ENCODE measurements around the gene ILDR1.

ILDR1 gene

DNA sequence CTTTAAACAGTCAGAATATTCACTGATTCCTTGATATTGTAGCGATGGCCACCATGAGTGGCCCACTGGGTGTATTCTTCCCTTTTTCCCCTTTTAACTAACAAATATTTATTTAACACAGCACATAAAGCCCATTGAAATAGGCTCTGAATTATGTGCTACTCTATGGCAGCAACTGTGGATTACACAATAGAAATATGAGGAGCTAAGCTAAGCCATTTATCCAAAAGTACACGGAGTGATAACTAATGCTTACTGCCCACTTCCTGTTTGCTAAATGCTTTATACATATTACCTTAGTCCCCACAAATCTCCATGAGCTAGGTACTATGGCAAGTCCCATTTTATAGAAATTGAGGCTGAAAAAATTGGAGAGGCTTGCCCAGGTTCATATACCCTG is 17.9 kb downstream of the ILDR1 start:
- Histone ChIP-seq H3K4me3 (ENCODE audit: low read length in 2 of 2) (no peak overlapping the region), H3K9me3 (ENCODE audit: control insufficient read depth in 2 of 2, low read length in 2 of 2) (no peaks in the 10 kb centered on the region), H3K27me3 (ENCODE audit: control insufficient read depth in 2 of 2, insufficient read depth in 2 of 2, low read length in 2 of 2) (no peaks in the 10 kb centered on the region), H3K4me1 (ENCODE audit: control insufficient read depth in 2 of 2, insufficient read depth in 2 of 2, low read length in 2 of 2) (peaks cover 5 to 10% of the 10 kb centered on the region in 2 donors), H3K9ac (ENCODE audit: low read depth in 1 of 2, low read length in 2 of 2) (no peak overlapping the region), H3K27ac (ENCODE audit: low read depth in 2 of 2, low read length in 2 of 2) (no peak overlapping the region), H3K36me3 (ENCODE audit: control insufficient read depth in 2 of 2, insufficient read depth in 2 of 2, low read length in 2 of 2) (peaks cover 13 to 22% of the 10 kb centered on the region in 2 donors)

DNA sequence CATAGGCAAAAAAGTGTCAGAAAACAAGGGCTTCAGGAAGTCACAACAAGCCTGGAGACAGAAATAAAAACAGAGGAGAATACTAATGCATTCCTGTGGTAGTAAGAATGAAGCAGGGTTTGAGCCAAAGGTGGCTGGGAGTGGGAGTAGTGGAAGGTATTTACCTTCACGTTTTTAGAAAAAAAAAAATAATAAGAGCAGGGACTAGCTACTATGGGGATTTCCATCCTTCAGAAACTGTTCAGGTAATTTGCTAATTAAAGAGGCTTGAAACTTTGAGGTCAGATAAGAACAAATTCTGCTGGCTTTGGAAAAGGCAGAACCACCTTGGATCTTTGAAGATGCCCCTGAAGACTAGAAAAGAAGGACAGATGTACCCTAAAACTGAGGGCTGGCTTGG is 18.4 kb downstream of the ILDR1 start:
- no peak overlapping the region for H3K9ac ChIP-seq (ENCODE audit: low read depth in 1 of 2, low read length in 2 of 2)
- H3K4me3 ChIP-seq (ENCODE audit: low read length in 2 of 2), result no peak overlapping the region
- H3K36me3 ChIP-seq (ENCODE audit: control insufficient read depth in 2 of 2, insufficient read depth in 2 of 2, low read length in 2 of 2), result peaks cover 14 to 22% of the 10 kb centered on the region in 2 donors
- H3K9me3 ChIP-seq (ENCODE audit: control insufficient read depth in 2 of 2, low read length in 2 of 2), result no peaks in the 10 kb centered on the region
- no peak overlapping the region for H3K27ac ChIP-seq (ENCODE audit: low read depth in 2 of 2, low read length in 2 of 2)
- H3K27me3 ChIP-seq (ENCODE audit: control insufficient read depth in 2 of 2, insufficient read depth in 2 of 2, low read length in 2 of 2), result no peaks in the 10 kb centered on the region
- peaks cover 5 to 10% of the 10 kb centered on the region in 2 donors for H3K4me1 ChIP-seq (ENCODE audit: control insufficient read depth in 2 of 2, insufficient read depth in 2 of 2, low read length in 2 of 2)

DNA sequence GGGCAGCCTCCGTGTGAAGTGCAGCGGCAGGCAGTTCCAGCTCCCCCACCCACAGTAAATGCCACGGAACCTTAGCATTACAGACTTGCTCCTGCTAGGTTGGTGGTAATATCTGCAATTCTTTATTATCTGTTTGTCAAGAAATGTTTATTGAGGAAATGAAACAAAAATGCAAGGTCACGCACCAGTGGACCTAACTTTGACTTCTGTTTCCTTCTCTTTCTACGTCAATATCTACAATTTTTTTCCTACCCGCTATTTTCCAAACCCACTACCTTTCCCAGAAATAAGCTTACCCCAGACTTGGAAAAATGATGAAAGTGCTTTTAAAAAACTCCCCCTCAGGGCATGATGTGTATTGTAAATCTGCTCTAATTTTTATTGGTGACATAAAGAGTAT is 18.9 kb downstream of the ILDR1 start:
- H3K36me3 ChIP-seq (ENCODE audit: control insufficient read depth in 2 of 2, insufficient read depth in 2 of 2, low read length in 2 of 2), result peaks cover 15 to 22% of the 10 kb centered on the region in 2 donors
- H3K27me3 ChIP-seq (ENCODE audit: control insufficient read depth in 2 of 2, insufficient read depth in 2 of 2, low read length in 2 of 2), result no peaks in the 10 kb centered on the region
- H3K4me1 ChIP-seq (ENCODE audit: control insufficient read depth in 2 of 2, insufficient read depth in 2 of 2, low read length in 2 of 2), result peaks cover 5 to 10% of the 10 kb centered on the region in 2 donors
- peak overlapping the region in 1 of 2 donors; percentile 56 for H3K4me3 ChIP-seq (ENCODE audit: low read length in 2 of 2)
- no peaks in the 10 kb centered on the region for H3K9me3 ChIP-seq (ENCODE audit: control insufficient read depth in 2 of 2, low read length in 2 of 2)
- no peak overlapping the region for H3K27ac ChIP-seq (ENCODE audit: low read depth in 2 of 2, low read length in 2 of 2)
- H3K9ac ChIP-seq (ENCODE audit: low read depth in 1 of 2, low read length in 2 of 2), result peak overlapping the region in 1 of 2 donors; percentile 47

DNA sequence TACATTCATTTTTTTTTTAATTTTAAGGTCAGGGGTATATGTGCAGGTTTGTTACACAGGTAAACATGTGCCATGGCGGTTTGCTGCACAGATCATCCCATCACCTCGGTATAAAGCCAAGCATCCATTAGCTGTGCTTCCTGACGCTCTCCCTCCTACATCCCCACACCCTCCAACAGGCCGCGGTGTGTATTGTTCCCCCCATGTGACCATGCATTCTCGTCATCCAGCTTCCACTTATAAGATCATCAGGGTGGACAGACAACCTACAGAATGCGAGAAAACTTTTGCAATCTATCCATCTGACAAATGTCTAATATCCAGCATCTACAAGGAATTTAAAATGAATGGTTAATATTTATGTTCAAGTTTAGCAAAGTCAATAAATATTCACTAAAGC is 19.4 kb downstream of the ILDR1 start:
- no peaks in the 10 kb centered on the region for H3K27me3 ChIP-seq (ENCODE audit: control insufficient read depth in 2 of 2, insufficient read depth in 2 of 2, low read length in 2 of 2)
- H3K36me3 ChIP-seq (ENCODE audit: control insufficient read depth in 2 of 2, insufficient read depth in 2 of 2, low read length in 2 of 2), result peaks cover 15 to 22% of the 10 kb centered on the region in 2 donors
- H3K27ac ChIP-seq (ENCODE audit: low read depth in 2 of 2, low read length in 2 of 2), result no peak overlapping the region
- H3K9me3 ChIP-seq (ENCODE audit: control insufficient read depth in 2 of 2, low read length in 2 of 2), result no peaks in the 10 kb centered on the region
- peak overlapping the region in 1 of 2 donors; percentile 47 for H3K9ac ChIP-seq (ENCODE audit: low read depth in 1 of 2, low read length in 2 of 2)
- H3K4me3 ChIP-seq (ENCODE audit: low read length in 2 of 2), result peak overlapping the region in 1 of 2 donors; percentile 56
- H3K4me1 ChIP-seq (ENCODE audit: control insufficient read depth in 2 of 2, insufficient read depth in 2 of 2, low read length in 2 of 2), result peaks cover 5 to 10% of the 10 kb centered on the region in 2 donors

DNA sequence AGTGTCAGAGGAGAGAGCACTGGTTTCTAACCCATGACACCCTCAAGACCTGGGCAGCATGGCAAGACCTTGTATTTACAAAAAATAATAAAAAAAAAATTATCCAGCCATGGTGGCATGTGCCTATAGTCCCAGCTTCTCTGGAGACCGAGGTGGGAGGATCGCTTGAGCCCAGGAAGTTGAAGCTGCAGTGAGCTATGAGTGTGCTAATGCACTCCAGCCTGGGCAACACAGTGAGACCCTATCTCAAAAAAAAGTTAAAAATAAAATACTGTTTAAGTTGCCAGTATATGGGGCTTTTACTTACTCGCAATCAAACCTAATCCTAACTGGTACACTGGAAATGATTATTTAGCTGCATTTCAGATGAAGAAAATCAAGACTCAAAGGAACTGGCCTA is 20.2 kb downstream of the ILDR1 start:
- Histone ChIP-seq H3K4me1 (ENCODE audit: control insufficient read depth in 2 of 2, insufficient read depth in 2 of 2, low read length in 2 of 2) (peaks cover 5 to 16% of the 10 kb centered on the region in 2 donors), H3K36me3 (ENCODE audit: control insufficient read depth in 2 of 2, insufficient read depth in 2 of 2, low read length in 2 of 2) (peaks cover 13 to 20% of the 10 kb centered on the region in 2 donors), H3K27me3 (ENCODE audit: control insufficient read depth in 2 of 2, insufficient read depth in 2 of 2, low read length in 2 of 2) (no peaks in the 10 kb centered on the region), H3K9ac (ENCODE audit: low read depth in 1 of 2, low read length in 2 of 2) (no peak overlapping the region), H3K4me3 (ENCODE audit: low read length in 2 of 2) (no peak overlapping the region), H3K9me3 (ENCODE audit: control insufficient read depth in 2 of 2, low read length in 2 of 2) (no peaks in the 10 kb centered on the region), H3K27ac (ENCODE audit: low read depth in 2 of 2, low read length in 2 of 2) (no peak overlapping the region)

DNA sequence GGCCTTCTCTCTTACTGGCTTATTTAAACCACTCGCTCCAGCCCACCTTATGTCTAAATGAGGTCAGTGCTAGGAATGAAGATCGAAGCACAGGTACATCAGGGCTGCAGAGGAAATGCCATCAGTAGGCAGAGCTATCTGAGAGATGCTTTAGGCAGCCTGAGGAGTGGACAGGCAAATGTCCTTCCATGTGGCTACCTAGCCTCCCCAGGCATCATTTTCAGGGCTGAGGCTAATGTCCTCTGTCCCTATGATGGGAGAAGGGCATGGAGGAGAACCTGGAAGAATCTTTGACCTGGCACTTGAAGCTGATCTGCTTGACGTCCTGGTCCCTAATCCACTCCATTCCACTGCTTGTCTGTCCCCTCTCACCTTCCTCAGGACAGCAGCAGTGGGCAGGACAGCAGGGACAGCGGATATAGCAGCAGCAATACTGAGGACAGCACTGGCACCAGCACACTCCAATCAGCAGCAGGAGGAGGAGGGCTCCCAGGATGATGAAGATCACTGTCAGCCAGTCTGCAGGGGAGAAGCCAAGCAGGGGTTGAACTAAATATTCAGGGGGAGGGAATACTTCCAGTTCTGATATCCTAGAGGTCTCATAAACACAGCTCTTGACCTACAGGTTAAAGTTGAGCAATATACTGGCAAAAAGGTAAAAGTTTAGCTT is 21.0 kb downstream of the ILDR1 start:
- H3K4me1 ChIP-seq (ENCODE audit: control insufficient read depth in 2 of 2, insufficient read depth in 2 of 2, low read length in 2 of 2), result peaks cover 5 to 23% of the 10 kb centered on the region in 2 donors
- H3K36me3 ChIP-seq (ENCODE audit: control insufficient read depth in 2 of 2, insufficient read depth in 2 of 2, low read length in 2 of 2), result peaks cover 11 to 20% of the 10 kb centered on the region in 2 donors
- H3K4me3 ChIP-seq (ENCODE audit: low read length in 2 of 2), result no peak overlapping the region
- H3K9ac ChIP-seq (ENCODE audit: low read depth in 1 of 2, low read length in 2 of 2), result no peak overlapping the region
- no peak overlapping the region for H3K27ac ChIP-seq (ENCODE audit: low read depth in 2 of 2, low read length in 2 of 2)
- no peaks in the 10 kb centered on the region for H3K27me3 ChIP-seq (ENCODE audit: control insufficient read depth in 2 of 2, insufficient read depth in 2 of 2, low read length in 2 of 2)
- H3K9me3 ChIP-seq (ENCODE audit: control insufficient read depth in 2 of 2, low read length in 2 of 2), result no peaks in the 10 kb centered on the region

DNA sequence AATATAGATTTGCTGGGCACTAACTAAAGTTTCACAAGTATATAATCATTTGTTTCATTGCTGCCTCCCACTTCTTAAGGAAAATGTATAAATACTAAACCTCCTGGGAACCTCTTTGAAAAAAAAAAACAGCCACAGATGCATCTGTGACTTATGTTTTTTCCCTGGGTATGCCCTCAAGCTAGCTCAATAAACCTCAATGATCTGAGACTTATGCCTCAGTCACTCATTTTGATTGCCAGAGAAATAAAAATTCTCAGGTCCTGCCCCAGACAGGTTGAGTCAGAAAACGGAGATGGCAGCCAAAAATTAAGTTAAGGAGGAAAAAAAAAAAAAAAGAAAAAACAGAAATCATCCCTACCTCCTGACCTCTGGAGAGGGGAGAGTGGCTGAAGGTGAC is 22.1 kb downstream of the ILDR1 start:
- H3K36me3 ChIP-seq (ENCODE audit: control insufficient read depth in 2 of 2, insufficient read depth in 2 of 2, low read length in 2 of 2), result peaks cover 11 to 20% of the 10 kb centered on the region in 2 donors
- H3K27me3 ChIP-seq (ENCODE audit: control insufficient read depth in 2 of 2, insufficient read depth in 2 of 2, low read length in 2 of 2), result no peaks in the 10 kb centered on the region
- H3K27ac ChIP-seq (ENCODE audit: low read depth in 2 of 2, low read length in 2 of 2), result no peak overlapping the region
- no peak overlapping the region for H3K4me3 ChIP-seq (ENCODE audit: low read length in 2 of 2)
- no peak overlapping the region for H3K9ac ChIP-seq (ENCODE audit: low read depth in 1 of 2, low read length in 2 of 2)
- H3K9me3 ChIP-seq (ENCODE audit: control insufficient read depth in 2 of 2, low read length in 2 of 2), result no peaks in the 10 kb centered on the region
- H3K4me1 ChIP-seq (ENCODE audit: control insufficient read depth in 2 of 2, insufficient read depth in 2 of 2, low read length in 2 of 2), result peaks cover 7 to 34% of the 10 kb centered on the region in 2 donors

DNA sequence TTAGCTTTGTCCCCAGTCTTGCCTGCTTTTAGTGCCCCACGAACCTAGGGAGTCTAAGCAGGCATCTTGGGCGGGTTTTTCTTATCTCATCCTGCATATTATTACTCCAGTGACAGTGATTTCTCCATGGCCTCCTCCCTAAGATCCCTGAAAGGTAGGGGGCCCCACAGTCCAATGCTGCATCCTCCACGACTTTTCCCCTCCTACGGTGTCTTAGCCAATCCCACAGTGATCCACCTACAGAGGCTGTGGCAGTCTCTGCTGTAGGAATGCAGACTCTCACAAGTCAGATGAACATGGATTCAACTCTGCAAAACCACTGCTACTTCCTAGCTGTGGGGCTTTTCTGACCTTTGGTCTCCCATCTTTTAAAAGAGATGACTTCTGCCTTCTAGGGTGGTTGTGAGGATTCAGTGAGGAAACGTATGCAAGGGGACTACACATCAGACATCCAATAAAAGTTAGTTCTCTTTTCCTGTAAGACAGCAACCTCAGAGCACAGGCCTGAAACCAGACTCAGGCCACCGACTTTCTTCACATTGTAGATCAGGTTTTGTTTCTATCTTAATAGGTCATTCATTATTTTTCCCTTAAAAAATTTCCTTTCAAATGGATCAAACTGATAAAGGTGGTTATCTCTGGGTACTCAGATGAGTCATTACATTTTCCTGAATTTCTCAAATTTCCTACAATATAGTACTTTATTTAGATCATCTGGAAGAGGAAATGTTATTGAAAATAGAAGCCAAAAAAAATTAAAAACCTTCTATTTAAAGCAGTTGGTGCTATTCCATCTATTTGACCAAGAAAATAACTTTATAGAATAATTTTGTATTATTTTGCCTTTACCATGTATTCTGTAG is 23.2 kb downstream of the ILDR1 start:
- Histone ChIP-seq H3K36me3 (ENCODE audit: control insufficient read depth in 2 of 2, insufficient read depth in 2 of 2, low read length in 2 of 2) (peaks cover 14 to 21% of the 10 kb centered on the region in 2 donors), H3K27me3 (ENCODE audit: control insufficient read depth in 2 of 2, insufficient read depth in 2 of 2, low read length in 2 of 2) (no peaks in the 10 kb centered on the region), H3K9me3 (ENCODE audit: control insufficient read depth in 2 of 2, low read length in 2 of 2) (no peaks in the 10 kb centered on the region), H3K4me1 (ENCODE audit: control insufficient read depth in 2 of 2, insufficient read depth in 2 of 2, low read length in 2 of 2) (peaks cover 7 to 34% of the 10 kb centered on the region in 2 donors), H3K9ac (ENCODE audit: low read depth in 1 of 2, low read length in 2 of 2) (no peak overlapping the region), H3K4me3 (ENCODE audit: low read length in 2 of 2) (no peak overlapping the region), H3K27ac (ENCODE audit: low read depth in 2 of 2, low read length in 2 of 2) (peak overlapping the region in 1 of 2 donors; percentile 23)

DNA sequence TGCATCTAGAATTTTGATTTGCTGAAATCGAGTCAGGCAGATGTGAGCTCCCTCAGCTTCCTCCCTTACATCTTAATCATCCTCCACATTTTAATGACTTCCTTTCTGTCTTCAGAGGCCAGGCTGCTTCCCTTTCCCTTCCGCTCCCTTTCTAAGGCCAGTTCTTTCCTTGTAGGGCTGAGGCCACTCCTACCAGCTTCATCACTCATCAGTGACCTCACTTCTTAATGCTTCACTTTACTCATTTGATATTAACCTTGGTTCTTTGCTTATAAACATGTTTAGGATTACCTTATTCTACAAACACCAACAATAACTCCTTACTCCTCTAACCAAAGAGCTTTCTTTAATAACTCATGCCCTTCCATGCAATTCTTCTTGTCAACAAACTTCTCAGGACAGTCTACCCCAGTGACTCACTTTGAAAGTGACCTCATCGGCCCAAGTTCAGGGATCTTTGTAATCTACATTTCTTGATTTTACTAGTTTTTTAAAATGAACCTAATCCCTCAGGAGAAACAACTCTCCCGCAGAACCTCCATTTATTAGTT is 23.9 kb downstream of the ILDR1 start:
- peaks cover 14 to 23% of the 10 kb centered on the region in 2 donors for H3K36me3 ChIP-seq (ENCODE audit: control insufficient read depth in 2 of 2, insufficient read depth in 2 of 2, low read length in 2 of 2)
- peak overlapping the region in 1 of 2 donors; percentile 23 for H3K27ac ChIP-seq (ENCODE audit: low read depth in 2 of 2, low read length in 2 of 2)
- H3K4me3 ChIP-seq (ENCODE audit: low read length in 2 of 2), result no peak overlapping the region
- peaks cover 7 to 30% of the 10 kb centered on the region in 2 donors for H3K4me1 ChIP-seq (ENCODE audit: control insufficient read depth in 2 of 2, insufficient read depth in 2 of 2, low read length in 2 of 2)
- no peaks in the 10 kb centered on the region for H3K9me3 ChIP-seq (ENCODE audit: control insufficient read depth in 2 of 2, low read length in 2 of 2)
- H3K9ac ChIP-seq (ENCODE audit: low read depth in 1 of 2, low read length in 2 of 2), result no peak overlapping the region
- no peaks in the 10 kb centered on the region for H3K27me3 ChIP-seq (ENCODE audit: control insufficient read depth in 2 of 2, insufficient read depth in 2 of 2, low read length in 2 of 2)

DNA sequence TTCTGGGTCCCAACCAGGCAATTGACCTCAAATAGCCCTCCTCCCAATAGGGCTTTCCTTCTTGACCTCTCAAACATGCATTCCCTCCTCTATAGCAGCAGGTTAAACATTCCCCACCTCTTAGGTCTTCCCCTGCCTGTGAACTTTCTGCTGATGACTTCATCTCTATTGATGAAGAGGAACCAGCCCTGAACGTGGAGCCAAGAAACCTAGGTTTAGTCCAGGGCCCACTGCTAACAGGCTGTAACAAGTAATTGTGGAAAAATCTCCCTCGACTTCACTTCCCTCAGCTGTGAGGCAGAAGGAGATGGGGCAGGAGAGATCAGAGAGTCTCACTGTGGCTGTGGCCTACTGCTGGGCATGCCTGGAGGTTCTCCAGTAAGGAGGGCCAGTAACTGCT is 24.7 kb downstream of the ILDR1 start:
- H3K9me3 ChIP-seq (ENCODE audit: control insufficient read depth in 2 of 2, low read length in 2 of 2), result no peaks in the 10 kb centered on the region
- H3K4me3 ChIP-seq (ENCODE audit: low read length in 2 of 2), result no peak overlapping the region
- H3K27me3 ChIP-seq (ENCODE audit: control insufficient read depth in 2 of 2, insufficient read depth in 2 of 2, low read length in 2 of 2), result no peaks in the 10 kb centered on the region
- peak overlapping the region; percentile 3 to 26 for H3K27ac ChIP-seq (ENCODE audit: low read depth in 2 of 2, low read length in 2 of 2)
- peaks cover 4 to 23% of the 10 kb centered on the region in 2 donors for H3K4me1 ChIP-seq (ENCODE audit: control insufficient read depth in 2 of 2, insufficient read depth in 2 of 2, low read length in 2 of 2)
- peaks cover 20 to 30% of the 10 kb centered on the region in 2 donors for H3K36me3 ChIP-seq (ENCODE audit: control insufficient read depth in 2 of 2, insufficient read depth in 2 of 2, low read length in 2 of 2)
- H3K9ac ChIP-seq (ENCODE audit: low read depth in 1 of 2, low read length in 2 of 2), result no peak overlapping the region
